NCI-H82 (cell line): ENCODE measurements around the gene FAM240B.

Source experiments
- DNase-seq: peaks from one replicate; lab custom pipeline; 2025; lab: John Stamatoyannopoulos, UW

The FAM240B gene

DNA sequence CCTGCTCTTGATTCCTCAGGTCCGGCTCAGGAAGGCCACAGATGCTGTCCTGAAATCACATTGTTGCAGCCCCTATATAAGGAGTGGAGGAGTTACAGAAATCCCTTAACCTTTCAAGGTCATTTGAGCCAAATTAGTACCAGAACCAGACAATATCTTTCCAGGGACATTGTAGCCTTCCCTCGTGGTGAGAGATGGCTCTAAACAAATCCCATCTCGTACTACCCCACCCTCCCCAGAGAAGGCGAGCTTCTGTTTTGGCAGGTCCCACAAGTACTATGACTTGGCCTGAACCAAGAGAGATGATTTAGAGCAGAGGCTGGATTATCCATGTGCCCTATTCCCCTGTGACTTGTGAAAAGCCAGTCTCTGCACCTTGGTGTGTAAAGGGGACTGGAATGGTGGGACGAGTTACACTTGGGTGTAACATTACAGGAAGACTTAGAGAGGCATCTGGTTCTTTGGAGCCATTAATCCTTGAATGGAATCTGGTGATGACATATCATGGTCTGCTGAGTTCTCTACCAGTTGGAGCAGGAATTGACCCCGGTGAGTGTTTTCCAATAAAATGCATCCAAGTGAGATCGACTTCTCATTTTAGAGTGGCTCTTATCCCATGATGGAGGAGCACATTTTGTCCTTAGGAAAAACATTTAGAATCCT lies at the start of gene FAM240B:
Gene FAM240B, minus strand, starts transcription at position 51 of the 663 bp plus-strand sequence. CDS start 16,134 bp downstream, outside the sequence.
- DNase-seq, result peak; percentile 9

DNA sequence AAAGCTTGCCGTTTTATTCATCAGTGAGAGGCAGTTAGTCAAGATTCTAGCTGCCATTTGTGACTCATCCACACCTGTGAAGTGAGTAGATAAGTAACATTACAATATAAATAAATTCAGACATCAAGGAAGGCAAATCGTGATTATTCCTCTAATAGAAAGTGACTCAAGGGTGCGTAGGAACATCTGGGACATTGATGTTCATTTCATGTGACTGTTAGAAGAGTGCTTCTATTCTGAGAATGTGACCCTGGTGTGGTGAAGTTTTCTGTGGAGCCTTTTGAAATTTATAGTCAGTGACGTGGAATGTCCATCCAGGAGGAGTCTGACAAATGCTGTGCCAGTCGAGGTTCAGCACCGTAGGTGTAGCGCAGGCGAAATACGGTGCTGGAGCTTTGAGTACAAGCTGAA lies 48.4 kb upstream of the FAM240B start:
- no peak for DNase-seq

DNA sequence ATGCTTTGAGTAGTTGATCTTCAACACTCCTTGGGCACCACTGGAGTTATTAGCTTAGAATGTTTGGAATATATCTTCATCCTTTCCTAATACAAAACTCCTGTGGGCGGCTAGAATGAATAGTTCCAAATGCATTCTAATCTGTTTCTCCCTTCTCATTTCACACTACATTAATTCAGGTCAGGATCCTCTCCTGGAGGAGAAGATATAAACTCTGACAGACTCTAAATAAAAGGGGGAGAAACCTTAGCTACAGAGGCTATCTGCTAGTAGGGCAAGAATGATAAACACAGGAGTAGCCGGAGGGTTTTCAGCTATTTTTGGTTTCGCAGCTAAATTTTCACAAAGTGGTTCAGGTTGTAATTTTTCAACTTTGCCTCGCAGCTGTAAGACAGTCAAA lies 45.2 kb upstream of the FAM240B start:
- DNase-seq, result no peak

DNA sequence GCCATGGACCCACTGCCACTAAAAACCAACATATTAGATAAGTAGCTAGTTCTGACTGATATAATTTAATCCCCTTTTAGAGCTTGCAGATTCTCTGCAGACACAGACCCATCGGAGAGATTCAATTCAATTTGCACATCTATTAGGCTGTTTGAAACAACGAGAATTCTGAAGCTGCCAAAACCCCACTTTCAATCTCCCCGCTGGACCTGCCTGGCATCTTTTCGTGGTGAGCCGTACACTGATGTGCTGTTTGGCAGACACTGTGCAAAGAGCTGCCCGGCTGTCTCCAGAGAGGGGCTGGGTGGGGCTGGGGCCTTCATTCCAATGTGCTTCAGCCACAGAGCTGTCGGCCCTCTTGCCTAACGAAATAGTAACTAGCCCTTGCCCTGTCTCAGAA lies 42.1 kb upstream of the FAM240B start:
- DNase-seq, result no peak

DNA sequence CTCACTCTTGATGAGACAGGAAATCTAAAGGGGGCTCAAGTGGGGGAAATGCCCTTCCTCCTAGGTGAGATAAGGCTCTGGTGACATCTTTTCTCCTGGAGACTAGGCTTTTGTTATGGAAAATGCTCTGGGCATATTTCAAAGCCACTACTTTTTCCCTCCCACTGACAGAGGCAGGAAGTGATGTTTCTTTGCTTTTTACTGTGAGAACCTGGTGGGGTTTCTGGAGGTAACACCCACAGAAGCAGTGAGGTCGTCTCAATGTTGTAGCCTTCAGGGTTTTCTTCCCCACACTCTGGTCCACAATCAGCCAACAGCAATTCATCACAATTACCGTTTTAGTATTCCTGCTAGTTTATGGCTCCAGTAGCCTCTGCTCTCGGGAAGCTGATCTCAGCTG lies 41.4 kb upstream of the FAM240B start:
- no peak for DNase-seq

DNA sequence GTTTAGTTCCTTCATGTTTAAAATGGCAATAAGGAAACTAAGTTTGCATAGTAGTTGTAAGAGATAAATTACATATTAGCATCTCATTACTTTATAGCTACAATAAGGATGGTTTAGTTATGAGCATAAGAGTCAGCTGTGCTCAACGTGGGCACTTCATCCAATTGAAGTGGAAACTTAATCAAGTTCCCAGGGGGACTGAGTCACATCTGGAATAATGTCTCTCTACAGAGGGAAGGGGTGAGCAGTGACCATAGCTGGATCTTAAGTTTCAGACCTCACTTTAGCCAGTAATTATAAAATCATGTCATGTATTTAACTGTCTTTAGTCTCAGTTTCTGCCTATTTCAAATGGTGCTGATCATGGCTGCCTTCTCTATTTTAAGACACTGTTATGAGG lies 36.8 kb upstream of the FAM240B start:
- DNase-seq, result no peak

DNA sequence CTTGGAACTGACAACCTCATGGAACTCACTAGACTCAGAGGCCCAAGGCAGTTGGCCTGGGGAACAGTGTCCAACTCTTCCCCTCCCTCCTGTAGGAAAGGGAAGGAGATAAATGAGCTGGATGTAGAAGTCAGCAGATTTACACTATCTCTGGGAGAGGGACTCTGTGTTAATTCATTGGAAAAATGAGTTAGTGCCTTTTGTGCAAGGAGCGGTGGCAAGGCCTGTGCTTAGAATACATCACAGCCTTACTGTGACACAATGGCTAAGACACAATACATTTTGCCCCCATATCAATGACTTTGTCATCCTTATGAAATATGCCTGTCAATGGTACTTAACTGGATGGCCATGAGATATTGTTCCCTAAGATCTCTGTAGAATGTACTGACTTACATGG lies 28.0 kb upstream of the FAM240B start:
- no peak for DNase-seq

DNA sequence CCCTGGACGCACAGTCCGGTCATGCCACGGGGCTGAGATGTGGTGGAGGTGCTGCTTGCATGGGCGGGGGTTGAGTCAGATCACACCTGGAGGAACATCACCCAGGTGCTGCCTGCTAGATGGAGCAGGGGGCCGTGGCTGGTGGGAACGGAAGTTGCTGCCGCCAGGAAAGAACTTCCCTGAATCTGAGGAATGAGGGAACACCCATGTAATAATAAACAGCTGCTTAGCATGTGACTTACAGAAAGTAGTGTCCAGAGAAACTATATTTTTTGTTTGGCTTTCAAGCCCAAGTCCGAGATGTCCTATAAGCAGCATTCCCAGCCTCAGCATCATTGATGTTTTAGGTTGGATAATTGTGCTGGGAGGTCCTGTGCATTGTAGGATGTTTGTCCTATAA lies 27.1 kb upstream of the FAM240B start:
- DNase-seq, result no peak

DNA sequence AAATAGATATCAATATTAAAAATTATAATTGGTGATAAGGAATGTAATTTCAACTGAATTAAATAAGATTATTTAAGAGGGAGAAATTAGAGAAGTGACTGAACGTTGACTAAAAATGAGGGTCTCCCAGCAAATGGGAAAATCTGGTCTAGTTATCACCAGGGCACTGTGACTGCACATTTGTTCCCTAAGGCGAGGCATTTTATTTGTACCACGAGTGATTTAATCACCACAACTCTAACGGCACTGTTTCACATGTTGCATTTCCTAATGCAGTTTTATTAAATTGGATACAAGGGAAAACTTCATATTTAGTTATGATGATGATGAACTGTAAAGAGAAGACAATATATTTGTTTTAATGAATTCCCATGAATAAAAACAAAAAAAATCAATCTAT lies 26.4 kb upstream of the FAM240B start:
- DNase-seq, result no peak

DNA sequence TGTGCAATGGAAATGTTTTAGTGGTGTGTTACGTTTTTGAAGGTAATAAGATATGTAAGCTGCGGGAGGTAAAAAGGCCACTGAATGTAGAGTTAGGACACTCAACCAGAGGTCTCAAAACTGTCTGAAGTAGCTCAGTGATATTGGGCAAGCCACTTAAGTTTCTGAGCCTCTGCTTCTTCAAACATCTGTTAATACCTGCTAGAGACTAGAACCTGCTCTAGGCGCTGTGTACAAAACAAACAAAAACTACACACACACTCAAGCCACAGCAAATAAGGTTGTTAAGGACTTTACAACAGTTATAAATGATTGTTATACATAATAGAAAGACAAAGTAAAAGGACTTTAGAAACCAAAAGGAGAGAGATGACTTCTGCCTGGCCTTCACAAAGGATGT lies 24.6 kb upstream of the FAM240B start:
- no peak for DNase-seq

DNA sequence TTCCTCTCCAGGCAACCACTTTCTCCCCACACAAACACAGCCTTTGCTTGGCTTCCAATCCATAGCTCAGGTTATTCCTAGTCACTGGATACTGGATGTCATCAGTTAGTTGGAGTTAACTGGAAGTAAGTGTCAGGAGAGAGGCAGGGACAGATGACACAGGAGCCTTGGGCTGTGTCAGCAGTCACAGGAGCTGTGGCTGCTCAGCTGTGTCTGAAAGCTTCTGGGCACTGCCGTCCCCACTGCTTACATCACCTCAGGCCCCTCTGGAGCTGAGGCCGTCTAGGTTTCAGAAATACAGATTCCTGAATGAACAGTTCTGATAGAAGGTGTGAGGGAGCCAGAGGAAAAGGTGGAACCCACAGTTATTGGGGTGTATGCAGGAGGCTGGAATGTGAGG lies 17.3 kb upstream of the FAM240B start:
- peak; percentile 2 for DNase-seq

DNA sequence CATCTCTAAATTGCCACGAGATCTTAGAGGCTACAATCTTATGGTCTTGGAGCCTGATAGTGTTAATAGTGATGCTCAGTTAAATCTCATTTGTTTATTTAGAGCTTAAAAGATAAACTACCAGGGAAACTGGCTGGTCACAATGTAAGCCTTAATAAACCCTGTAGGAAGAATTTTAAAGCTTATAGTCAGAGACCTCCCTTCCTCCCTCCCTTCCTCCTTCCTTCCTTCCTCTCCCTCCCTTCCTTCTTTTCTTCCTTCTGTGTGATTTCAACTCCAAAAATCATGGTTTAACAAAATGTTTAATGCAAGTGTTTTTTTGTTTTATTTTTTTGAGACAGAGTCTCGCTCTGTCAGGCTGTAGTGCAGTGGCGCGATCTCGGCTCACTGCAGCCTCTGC lies 14.9 kb upstream of the FAM240B start:
- DNase-seq, result no peak

DNA sequence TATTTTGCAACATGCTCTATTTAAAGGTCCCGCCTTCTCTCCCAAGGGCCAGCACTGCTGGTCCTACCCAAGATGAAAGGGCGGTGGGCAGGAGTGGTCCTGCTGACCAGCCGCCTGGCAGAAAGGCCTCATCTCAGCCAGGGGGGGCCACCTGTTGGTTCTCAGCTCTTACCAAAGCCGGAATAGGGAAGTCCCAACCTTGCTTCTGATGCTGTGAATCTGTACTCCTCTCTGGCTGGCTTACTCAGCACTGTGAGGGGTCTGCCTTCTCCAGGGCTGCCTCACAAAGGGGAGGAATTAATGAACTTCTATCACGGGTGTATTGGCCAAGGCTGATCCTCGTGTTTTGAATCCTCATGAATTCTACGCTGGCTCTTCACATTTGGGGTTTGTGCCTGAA lies 13.6 kb upstream of the FAM240B start:
- no peak for DNase-seq

DNA sequence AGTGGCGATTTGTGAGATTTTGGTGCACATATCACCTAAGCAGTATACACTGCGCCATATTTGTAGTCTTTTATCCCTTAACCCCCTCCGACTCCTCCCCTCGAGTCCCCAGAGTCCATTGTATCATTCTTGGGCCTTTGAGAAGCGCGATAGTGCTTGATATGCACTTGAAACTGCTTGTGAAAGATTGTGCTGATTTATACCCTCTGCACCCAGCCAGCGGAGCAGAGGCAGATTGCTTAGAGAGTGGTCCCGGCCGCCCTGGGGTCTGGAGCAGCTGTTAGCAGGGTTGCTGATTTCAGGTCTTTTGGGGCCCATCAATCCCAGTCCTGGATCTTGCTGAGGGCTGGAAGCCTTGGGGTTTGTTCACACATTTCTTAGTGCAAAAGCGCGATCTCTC lies 13.0 kb upstream of the FAM240B start:
- no peak for DNase-seq

DNA sequence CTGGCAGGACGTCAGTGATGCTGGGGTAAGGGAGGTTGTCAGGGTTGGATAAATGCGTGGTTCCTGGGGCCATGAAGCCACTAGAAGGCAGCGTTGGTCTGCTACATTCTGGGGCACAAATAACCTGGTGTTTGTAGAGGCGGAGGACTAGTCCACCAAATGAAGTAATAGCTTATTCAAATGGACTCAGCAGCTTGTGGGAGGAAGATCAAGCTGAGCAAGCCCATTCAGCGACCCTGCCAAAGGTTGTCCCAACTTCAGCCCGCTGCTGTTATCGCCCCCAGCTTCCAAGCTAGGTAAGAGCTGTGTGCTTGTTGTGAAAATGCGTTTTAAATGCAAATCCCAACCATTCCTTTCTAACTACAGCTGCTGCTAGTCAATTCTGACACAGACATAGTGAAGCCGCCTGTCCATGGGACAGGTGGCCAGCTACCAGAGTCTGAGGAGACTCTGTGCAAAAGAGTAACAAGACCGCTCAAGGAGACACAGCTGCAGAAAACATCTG lies 7.6 kb upstream of the FAM240B start:
- DNase-seq, result no peak

DNA sequence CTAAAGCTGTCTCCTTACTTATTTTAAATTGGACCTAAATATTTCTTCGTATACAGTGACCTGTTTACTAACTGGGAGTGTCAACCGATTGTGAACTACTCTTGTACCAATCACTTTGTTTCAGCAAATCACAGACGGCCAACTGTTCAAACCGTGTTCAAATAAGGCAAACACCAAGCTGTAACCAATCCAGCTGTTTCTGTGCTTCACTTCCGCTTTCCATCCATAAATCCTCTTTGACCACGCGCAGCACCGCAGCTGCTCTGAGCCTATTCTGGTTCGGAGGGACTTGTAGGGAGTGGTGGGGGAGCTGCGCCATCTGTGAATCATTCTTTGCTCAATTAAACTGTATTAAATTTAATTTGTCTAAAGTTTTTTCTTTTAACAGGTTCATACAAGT lies 4.8 kb upstream of the FAM240B start:
- no peak for DNase-seq

DNA sequence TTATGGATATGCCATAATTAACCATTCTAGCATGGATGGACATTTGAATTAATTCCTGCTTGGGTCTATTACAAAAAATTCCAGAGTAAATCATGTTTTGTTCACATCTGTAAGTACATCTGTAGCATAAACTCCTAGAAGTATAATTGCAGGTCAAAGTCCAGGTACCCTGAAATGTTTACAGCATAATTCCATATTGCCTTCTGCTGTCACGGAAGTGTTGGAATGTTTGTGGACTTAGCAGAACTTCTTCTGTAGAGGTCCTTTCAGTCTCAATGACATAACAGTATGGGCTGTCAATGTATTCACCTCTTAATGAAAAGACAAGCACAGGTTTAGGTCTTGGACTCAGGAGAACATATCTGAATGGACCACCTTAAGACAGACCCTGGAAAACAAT lies 1.8 kb downstream of the FAM240B start:
- DNase-seq, result no peak

DNA sequence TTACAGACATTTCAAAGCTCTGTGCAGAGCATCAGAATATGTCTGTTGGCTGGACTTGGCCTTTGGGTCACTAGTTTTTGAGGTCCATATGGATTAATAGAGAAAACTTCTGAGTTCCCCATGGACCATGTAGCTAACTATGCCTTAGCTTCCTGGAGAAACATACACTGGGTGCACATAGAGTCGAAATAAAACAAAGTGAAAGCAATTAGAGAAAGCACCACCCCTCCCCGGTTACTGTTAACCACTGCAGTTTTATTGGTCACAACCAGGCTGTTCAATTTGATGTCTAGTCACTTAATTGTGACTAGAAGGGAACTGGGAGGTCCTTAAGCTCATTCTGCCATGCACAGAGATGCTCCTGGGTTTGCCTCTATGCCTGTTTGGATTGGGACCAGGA lies 4.2 kb downstream of the FAM240B start:
- no peak for DNase-seq

DNA sequence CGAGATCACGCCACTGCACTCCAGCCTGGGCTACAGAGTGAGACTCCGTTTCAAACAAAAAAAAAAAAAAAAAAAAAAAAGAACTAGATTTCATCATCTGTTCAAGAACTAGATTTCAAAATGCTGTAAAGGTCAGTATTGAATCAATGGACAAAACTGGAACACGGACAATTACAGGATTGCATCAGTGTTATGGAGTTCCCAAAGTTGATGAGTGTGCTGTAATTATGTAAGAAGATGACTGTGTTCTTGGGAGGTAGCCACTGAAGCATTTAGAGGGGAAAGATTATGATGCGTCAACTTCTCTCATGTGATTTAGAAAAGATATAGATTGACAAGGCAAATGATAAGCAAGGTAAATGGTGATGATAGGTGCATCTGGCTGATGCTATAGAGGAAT lies 6.5 kb downstream of the FAM240B start:
- no peak for DNase-seq

DNA sequence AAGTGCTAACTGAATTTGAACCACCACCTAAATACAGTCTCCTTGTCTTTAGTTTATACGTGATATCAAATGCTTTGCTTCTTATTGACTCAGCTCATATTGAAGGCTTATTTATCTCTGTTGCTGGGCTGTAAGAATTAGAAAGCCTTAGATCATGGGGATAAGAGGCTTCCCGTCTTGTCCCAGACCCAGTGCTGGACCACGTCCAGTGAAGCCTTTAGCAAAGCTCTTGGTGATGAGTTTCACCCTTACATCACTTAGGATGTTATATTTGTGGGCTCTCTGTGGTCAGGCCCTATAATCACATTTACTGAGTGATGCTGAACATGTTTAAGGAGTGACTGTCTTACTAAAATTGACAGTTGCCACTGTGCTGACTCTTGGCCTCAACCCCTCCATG lies 11.2 kb downstream of the FAM240B start:
- DNase-seq, result no peak

DNA sequence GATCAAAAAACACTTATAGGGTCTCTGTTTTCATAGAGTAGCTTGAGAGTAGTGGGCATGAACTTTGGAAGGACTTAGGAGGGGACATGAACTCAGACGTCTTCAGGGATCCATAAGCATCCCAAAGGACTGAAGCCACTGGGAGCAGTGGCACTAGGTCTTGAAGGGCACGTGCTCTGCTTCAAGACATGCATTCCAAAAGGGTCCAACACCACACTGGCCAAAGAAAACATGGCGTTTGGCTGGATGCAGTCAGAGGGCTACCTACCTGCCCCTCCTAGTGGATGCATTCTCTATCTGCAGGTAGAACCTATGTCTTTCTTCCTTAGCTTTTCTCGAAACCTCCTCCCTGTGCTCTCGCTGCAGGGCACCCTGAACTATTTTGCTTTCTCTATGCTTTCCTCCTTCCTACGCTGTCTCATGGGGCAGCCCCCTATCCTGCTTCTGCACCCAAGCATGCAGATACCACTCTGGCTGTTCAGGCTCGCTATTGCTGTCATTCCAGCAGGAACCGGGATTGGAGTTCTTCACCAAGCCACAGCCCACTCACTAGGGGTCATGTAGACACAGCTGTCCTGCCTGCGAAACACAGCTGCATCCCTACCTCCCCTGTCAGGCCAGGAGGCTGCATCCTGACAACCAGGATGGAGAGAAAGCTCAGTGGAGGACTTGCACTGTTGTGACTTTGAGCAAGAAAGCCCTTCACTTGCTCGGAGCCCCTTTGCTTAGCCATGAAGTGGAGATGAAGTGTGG lies 11.9 kb downstream of the FAM240B start:
- peak; percentile 3 for DNase-seq

DNA sequence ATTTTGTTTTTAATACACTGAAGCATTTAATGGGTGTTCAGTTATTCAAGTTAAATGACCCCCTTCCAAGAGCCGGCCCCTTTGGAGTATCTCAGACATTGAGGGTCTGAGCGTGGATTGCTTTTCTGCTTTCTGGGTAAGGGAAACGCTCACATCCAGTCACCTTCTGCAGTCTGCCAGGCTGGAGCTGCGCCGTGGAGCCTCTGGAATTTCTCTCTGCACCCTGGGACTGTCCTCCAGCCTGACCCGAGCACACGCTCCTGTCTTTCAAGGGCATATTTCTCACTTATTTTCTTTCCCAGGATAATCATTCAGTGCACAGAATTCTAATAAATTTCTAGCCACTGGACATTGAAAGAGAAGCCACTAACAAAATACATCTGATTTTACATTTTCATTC lies 13.4 kb downstream of the FAM240B start:
- no peak for DNase-seq

DNA sequence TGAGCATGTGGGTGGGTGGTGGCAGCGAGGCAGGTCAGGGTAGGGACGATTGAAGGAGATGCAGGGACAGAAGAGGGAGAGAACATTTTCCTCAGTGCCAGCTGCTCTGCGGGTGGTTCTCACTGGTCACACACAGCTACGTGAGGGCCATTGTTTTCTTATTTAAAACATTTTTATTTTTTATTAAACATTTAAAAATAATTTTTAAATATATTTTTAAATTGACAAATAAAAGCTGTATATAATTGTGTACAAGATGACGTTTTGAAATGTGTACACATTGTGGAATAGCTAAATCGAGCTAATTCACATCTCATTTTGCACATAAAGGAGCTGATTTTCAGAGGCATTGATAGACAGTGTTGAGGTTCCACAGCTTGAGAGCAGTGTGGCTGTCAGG lies 14.0 kb downstream of the FAM240B start:
- no peak for DNase-seq

DNA sequence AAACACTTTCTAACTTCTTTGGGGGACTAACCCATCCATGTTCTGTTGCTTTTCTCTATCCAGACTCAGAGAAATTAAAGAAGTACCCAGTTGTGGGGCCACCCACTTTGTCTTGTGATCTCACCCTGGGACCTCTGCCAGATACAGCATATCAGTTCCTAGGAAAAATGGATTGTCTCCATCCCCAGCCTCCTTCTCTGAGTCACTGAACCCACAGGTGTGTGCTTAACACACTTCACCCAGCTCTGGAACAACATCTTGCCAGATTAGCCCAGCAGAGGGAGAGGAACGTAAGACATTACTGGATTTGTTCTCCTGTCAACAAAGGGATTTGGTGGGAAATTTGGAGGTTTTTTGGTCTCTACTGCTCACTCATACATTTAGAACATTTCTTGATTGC lies 19.2 kb downstream of the FAM240B start:
- DNase-seq, result no peak
